WTC11 (cell line): ENCODE measurements around the gene CRACDL. TPM values are rescaled to one million over a fixed set of nuclear protein-coding genes. Genes with fewer than 3 reads are reported as not detected.

ENCODE experiments used
- ATAC-seq: fragments of 200-7000 bp; cut with Tn5 transposase; 2 replicates; pipeline ENCODE4 v1.10.0; 2021; ENCODE audit warnings: mild to moderate bottlenecking, moderate library complexity
- CTCF ChIA-PET: fragments of 300-600 bp; sonication (Branson Sonifier 250); formaldehyde crosslinking; loops from one replicate; lab custom pipeline; 2021; ENCODE audit warnings: antibody characterized with exemption; lab: Charles Lee
- POLR2A ChIA-PET: fragments of 350-600 bp; sonication (Branson Sonifier 250); formaldehyde crosslinking; loops from one replicate; lab custom pipeline; 2021; ENCODE audit warnings: antibody characterized with exemption; lab: Charles Lee
- DNase-seq: peaks from one replicate; pipeline ENCODE4 v3.0.0; 2021; ENCODE audit warnings: low spot score
- H3K27ac Mint-ChIP-seq: 2 replicates; pipeline ENCODE4 v1.8.0; 2021; ENCODE audit warnings: mixed read lengths
- H3K27me3 Mint-ChIP-seq: 2 replicates; pipeline ENCODE4 v1.8.0; 2021; ENCODE audit warnings: low read depth, mild to moderate bottlenecking, moderate library complexity, mixed read lengths
- H3K36me3 Mint-ChIP-seq: 2 replicates; pipeline ENCODE4 v1.8.0; 2021; ENCODE audit warnings: mixed read lengths
- H3K4me1 Mint-ChIP-seq: 2 replicates; pipeline ENCODE4 v1.8.0; 2022; ENCODE audit warnings: mixed read lengths
- H3K4me3 Mint-ChIP-seq: 2 replicates; pipeline ENCODE4 v1.8.0; 2021; ENCODE audit warnings: mild to moderate bottlenecking, moderate library complexity, mixed read lengths
- H3K9me3 Mint-ChIP-seq: 2 replicates; pipeline ENCODE4 v1.8.0; 2021; ENCODE audit warnings: mixed read lengths
- ESRRA ChIP-seq: sonication (generic); formaldehyde crosslinking; IDR thresholded peaks from 2 replicates; pipeline ENCODE4 v1.8.1; 2022; ENCODE audit warnings: mild to moderate bottlenecking, missing genetic modification reagents, borderline replicate concordance
- ETV6 ChIP-seq: sonication (generic); formaldehyde crosslinking; IDR thresholded peaks from 2 replicates; pipeline ENCODE4 v1.8.1; 2022; ENCODE audit warnings: mild to moderate bottlenecking, missing genetic modification reagents
- MXD4 ChIP-seq: fragments of 250-450 bp; sonication (Bioruptor Pico); IDR thresholded peaks from 2 replicates; pipeline ENCODE4 v1.8.0; 2021; ENCODE audit warnings: mild to moderate bottlenecking, moderate library complexity, borderline replicate concordance
- NFYB ChIP-seq: sonication (generic); formaldehyde crosslinking; conservative IDR thresholded peaks from 2 replicates; pipeline ENCODE4 v1.8.0; 2022; ENCODE audit warnings: low read depth, missing genetic modification reagents
- RORB ChIP-seq: fragments of 250-450 bp; sonication (Bioruptor Pico); IDR thresholded peaks from 2 replicates; pipeline ENCODE4 v1.9.0; 2021; ENCODE audit warnings: mild to moderate bottlenecking
- SMAD3 ChIP-seq: sonication (generic); formaldehyde crosslinking; IDR thresholded peaks from 2 replicates; pipeline ENCODE4 v1.8.0; 2022; ENCODE audit warnings: missing genetic modification reagents, mild to moderate bottlenecking, borderline replicate concordance
- SMAD4 ChIP-seq: sonication (generic); formaldehyde crosslinking; IDR thresholded peaks from 2 replicates; pipeline ENCODE4 v1.8.0; 2022; ENCODE audit warnings: mild to moderate bottlenecking, missing genetic modification reagents
- SOX15 ChIP-seq: fragments of 250-450 bp; sonication (Bioruptor Pico); IDR thresholded peaks from 2 replicates; pipeline ENCODE4 v1.9.0; 2021; ENCODE audit warnings: mild to moderate bottlenecking
- TCF7 ChIP-seq: sonication (generic); formaldehyde crosslinking; IDR thresholded peaks from 2 replicates; pipeline ENCODE4 v1.8.0; 2022; ENCODE audit warnings: mild to moderate bottlenecking, low read depth, missing genetic modification reagents, moderate library complexity
- total RNA-seq: library from RNA; stranded (reverse); gene quantifications from 3 replicates; pipeline ENCODE4 v1.2.3, GENCODE V29; 2021
- TF ChIP-seq, protein P1 (sequence below): sonication (generic); formaldehyde crosslinking; IDR thresholded peaks from 2 replicates; pipeline ENCODE4 v1.8.1; 2023; ENCODE audit warnings: mild to moderate bottlenecking, missing genetic modification reagents, moderate library complexity
- TF ChIP-seq, protein P2 (sequence below): sonication (generic); formaldehyde crosslinking; IDR thresholded peaks from 2 replicates; pipeline ENCODE4 v1.8.0; 2022; ENCODE audit warnings: mild to moderate bottlenecking, missing genetic modification reagents
- TF ChIP-seq, protein P3 (sequence below): sonication (generic); formaldehyde crosslinking; IDR thresholded peaks from 2 replicates; pipeline ENCODE4 v1.8.0; 2022; ENCODE audit warnings: mild to moderate bottlenecking, missing genetic modification reagents
- TF ChIP-seq, protein P4 (sequence below): sonication (generic); formaldehyde crosslinking; IDR thresholded peaks from 2 replicates; pipeline ENCODE4 v1.8.0; 2022; ENCODE audit warnings: mild to moderate bottlenecking, missing genetic modification reagents

The CRACDL gene
- total RNA-seq, 1 experiment from 2014 or later = 0.72 TPM

DNA sequence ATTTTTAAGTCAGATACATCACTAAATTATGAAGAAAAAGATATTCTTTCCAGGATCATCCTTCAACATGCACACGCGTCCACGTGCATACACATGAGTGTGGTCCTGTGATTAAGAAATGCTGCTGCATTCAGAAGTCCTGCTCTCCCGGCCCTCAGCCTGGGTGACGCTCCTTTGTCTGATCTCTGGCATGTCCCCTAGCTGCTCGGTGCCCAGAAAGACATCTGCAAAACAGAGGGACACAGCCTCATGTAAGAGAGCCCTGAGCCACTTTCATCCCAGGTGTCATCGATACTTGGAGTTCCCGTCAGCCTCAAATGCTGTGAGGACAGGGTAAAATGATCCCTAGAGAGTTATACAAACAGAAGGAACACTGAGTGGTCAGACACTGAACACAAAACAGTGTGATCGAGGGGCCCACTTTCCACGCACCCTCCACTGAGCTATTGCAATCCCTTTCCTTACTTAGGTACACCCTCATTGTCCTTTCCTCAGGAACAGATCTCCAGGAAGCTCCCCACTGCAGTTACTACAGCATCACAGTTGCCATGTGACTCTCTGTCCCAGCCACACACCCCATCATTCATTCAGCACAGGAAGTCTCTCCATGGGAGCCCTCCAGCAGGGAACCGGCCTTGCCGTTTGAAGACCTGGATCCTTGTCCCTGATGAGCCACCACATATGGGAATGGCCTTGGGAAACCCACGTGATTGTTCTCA is 32.1 kb downstream of the CRACDL start:
- ChIA-PET POLR2A (no interaction called here), CTCF (interaction anchor here (0.9 kb wide), 1 partner anchor 33 kb away, joined by 3 read pairs; the partner anchor contains the start of gene CRACDL)
- no peaks in the 10 kb centered on the region for H3K27me3 Mint-ChIP-seq
- H3K4me1 Mint-ChIP-seq = peaks cover 30% of the 10 kb centered on the region
- H3K9me3 Mint-ChIP-seq = peaks cover 5% of the 10 kb centered on the region
- H3K27ac Mint-ChIP-seq = no peak overlapping the region
- TF ChIP-seq, protein P1, sequence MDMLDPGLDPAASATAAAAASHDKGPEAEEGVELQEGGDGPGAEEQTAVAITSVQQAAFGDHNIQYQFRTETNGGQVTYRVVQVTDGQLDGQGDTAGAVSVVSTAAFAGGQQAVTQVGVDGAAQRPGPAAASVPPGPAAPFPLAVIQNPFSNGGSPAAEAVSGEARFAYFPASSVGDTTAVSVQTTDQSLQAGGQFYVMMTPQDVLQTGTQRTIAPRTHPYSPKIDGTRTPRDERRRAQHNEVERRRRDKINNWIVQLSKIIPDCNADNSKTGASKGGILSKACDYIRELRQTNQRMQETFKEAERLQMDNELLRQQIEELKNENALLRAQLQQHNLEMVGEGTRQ (CRISPR knock-in tag) = peak; percentile 29; the same call in 1 of the 2 replicates
- no peak for TF ChIP-seq SMAD3
- no peak overlapping the region for H3K4me3 Mint-ChIP-seq
- no peaks in the 10 kb centered on the region for H3K36me3 Mint-ChIP-seq
- DNase-seq (no peak), ATAC-seq (peak; percentile 46)

DNA sequence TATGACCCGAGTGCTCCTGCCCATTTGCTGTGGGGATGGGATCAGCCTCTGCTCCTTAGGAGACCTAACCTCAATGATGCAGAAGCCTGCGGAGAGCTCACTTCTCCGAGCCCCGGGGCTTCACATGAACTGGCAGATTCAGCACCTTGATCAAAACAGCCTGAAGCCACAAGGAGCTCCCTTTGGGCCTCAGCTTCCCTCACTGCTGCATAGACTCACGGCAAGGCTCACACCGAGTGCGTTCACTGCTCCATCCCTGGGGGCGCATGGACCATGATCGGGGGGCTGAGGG is 33.0 kb downstream of the CRACDL start:
- H3K27me3 Mint-ChIP-seq = peaks cover under 1% of the 10 kb centered on the region; the same call in 1 of the 2 replicates
- ChIA-PET POLR2A (no interaction called here), CTCF (no interaction called here)
- no peak overlapping the region for H3K27ac Mint-ChIP-seq
- peaks cover 5% of the 10 kb centered on the region for H3K9me3 Mint-ChIP-seq
- H3K36me3 Mint-ChIP-seq = no peaks in the 10 kb centered on the region
- H3K4me1 Mint-ChIP-seq = peaks cover 21% of the 10 kb centered on the region
- H3K4me3 Mint-ChIP-seq = no peak overlapping the region
- ATAC-seq (no peak), DNase-seq (no peak)
- TF ChIP-seq, protein P2, sequence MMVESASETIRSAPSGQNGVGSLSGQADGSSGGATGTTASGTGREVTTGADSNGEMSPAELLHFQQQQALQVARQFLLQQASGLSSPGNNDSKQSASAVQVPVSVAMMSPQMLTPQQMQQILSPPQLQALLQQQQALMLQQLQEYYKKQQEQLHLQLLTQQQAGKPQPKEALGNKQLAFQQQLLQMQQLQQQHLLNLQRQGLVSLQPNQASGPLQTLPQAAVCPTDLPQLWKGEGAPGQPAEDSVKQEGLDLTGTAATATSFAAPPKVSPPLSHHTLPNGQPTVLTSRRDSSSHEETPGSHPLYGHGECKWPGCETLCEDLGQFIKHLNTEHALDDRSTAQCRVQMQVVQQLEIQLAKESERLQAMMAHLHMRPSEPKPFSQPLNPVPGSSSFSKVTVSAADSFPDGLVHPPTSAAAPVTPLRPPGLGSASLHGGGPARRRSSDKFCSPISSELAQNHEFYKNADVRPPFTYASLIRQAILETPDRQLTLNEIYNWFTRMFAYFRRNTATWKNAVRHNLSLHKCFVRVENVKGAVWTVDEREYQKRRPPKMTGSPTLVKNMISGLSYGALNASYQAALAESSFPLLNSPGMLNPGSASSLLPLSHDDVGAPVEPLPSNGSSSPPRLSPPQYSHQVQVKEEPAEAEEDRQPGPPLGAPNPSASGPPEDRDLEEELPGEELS (CRISPR knock-in tag) = no peak

DNA sequence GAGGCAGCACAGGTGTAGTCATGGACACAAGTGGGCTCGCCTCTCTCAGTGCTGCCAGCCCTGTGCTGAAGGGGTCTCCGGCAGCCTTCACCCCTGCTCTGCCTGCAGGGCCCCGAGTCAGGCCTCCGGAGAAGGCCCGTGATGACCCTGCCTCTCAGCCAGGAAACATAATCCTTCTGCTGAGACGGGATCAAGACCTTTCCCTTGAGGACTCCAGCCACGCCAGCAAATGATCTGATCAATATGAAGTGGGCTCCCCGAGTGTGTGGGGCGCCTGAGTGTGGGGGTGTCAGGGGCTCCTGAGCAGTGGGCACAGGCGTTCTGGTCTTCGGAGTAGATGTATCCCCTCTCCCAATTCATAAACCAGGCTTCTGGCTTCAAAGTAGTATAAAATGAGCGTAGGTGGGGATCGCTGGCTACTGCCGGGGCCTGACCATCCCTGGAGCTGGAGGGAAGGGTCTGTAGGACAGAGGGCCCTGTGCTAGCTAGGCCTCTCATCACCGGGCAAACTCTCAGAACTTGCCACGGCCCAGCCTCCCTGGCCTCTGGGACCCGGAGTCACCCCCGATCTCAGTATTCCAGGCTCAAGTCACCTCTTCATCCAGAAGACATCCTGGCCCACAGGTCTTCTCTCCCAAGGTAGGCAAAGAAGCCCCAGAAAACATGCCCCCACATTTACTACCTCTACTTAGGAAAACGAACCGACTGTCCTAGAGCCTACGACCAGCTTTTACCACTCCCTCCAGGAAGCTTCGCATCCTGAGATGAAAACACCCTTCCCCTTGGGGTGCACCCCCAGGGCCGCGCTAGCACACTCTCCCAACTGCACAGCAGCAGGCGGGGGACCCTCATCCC is 33.6 kb downstream of the CRACDL start:
- no peak for TF ChIP-seq MXD4
- no peak for TF ChIP-seq ETV6 (CRISPR knock-in tag)
- TF ChIP-seq, protein P3, sequence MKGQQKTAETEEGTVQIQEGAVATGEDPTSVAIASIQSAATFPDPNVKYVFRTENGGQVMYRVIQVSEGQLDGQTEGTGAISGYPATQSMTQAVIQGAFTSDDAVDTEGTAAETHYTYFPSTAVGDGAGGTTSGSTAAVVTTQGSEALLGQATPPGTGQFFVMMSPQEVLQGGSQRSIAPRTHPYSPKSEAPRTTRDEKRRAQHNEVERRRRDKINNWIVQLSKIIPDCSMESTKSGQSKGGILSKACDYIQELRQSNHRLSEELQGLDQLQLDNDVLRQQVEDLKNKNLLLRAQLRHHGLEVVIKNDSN = no peak
- TF ChIP-seq, protein P4, sequence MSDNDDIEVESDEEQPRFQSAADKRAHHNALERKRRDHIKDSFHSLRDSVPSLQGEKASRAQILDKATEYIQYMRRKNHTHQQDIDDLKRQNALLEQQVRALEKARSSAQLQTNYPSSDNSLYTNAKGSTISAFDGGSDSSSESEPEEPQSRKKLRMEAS (CRISPR knock-in tag) = no peak
- TF ChIP-seq SMAD3 = no peak
- TF ChIP-seq SMAD4 (CRISPR knock-in tag) = no peak
- TF ChIP-seq SOX15 (CRISPR knock-in tag) = no peak
- TF ChIP-seq RORB (CRISPR knock-in tag) = no peak
- TF ChIP-seq ESRRA (CRISPR knock-in tag) = no peak
- no peak for TF ChIP-seq NFYB (CRISPR knock-in tag)
- TF ChIP-seq, all 79 proteins: peak for 0
- Mint-ChIP-seq H3K36me3 (no peaks in the 10 kb centered on the region), H3K9me3 (peaks cover 5% of the 10 kb centered on the region), H3K4me3 (no peak overlapping the region), H3K27ac (no peak overlapping the region), H3K27me3 (peaks cover 2% of the 10 kb centered on the region; the same call in 1 of the 2 replicates), H3K4me1 (peaks cover 16% of the 10 kb centered on the region)
- ChIA-PET POLR2A (no interaction called here), CTCF (no interaction called here)
- DNase-seq (no peak), ATAC-seq (no peak)

DNA sequence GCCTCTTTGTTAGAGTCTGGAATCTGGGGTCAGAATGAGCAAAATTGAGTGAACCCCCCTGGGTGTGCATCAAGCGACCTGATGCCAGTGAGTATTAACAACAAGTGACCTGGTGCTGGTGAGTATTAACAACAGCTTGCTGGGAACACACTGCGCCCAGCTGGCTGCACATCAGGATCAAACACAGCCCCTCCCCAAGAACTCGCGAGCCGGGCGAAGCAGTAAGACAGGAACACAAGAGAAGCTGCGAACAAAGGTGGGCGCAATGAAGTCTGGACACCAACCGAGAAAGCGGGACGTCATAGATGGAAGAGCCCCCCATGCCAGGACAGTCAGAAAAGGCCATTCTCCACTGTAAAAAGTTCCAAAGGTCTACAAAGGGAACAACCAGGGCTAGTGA is 34.3 kb downstream of the CRACDL start:
- Mint-ChIP-seq H3K9me3 (peaks cover 5% of the 10 kb centered on the region), H3K4me3 (no peak overlapping the region), H3K36me3 (no peaks in the 10 kb centered on the region), H3K27ac (no peak overlapping the region), H3K4me1 (peaks cover 16% of the 10 kb centered on the region), H3K27me3 (peaks cover 2% of the 10 kb centered on the region; the same call in 1 of the 2 replicates)
- no peak for ATAC-seq
- ChIA-PET CTCF (no interaction called here), POLR2A (no interaction called here)
- DNase-seq = no peak
- TF ChIP-seq MXD4 (no peak), SMAD4 (CRISPR knock-in tag) (no peak), TCF7 (CRISPR knock-in tag) (no peak)
